ENCODE measurements around the gene SEMA4F.

Gene SEMA4F

DNA sequence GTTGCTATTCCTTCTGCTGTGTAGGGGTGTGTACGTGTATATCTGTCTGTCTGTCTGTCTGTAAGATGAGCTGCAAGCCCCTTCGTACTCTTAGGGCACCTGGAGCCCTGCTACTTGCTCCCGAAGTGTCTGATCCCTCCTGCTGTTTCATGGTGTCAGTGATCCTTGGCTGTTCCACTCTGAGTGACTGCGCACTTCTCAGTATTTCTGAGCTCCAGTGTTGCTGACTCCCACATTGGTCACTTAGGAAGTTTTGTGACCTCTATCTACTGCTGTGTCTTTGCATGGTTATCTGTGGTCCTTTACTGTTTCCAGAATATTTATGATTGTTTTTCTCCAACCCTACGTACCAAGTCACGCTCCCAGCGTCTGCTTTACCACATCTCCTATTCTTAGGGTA is 16.2 kb downstream of the SEMA4F start:
- DNase-seq, result no peak

DNA sequence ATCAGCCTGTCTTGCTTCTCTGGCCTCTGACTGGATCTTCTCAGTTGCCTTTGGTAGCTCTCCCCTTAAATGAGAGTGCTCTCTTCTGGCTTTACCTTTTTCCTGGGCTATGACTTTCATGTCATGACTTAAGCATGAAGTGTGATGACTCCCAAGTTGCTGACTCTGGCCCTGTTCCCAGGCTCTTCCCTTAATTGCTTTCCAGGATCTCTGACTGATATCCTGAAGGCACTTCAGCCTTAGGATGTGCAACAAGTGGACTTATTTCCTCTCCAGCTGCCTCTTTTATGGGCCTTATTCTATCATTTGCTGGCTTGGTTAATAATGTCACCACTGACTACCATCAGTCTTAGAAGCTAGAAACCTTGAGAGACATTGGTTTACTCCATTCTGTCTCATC is 17.4 kb downstream of the SEMA4F start:
- peak; percentile 37 for DNase-seq

DNA sequence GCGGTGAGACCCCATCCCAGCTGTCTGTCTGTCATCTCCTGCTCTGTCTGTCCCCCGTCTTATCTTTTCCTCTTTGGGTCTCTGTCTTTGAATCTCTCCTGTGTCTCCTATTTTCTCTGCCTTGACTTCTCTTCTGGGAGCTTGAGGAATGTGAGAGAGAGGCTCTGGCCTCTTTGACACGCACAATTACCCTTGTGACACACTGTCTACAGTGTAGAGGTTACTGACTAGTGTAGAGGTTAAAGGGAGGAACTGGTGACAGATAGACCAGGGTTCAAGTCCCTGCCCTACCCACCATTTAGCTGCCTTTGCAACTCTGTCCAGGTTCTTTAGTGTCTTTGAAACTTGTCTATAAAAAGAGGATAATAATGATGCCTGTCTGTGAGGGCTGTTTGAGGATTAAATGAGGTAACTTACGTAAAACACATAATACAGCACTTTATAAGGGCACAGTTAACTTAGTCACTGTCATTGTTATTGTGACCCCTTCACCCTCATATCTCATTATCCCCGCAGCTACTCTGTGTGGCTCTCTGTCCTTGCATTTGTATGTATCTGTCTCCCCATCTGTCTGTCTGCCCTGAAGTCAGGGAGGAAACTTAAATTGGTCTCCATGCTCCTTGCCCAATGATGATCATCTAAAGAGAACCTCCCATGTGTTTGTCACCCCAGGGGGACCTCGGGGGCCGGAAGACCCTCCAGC is 19.9 kb downstream of the SEMA4F start:
- DNase-seq, result no peak

DNA sequence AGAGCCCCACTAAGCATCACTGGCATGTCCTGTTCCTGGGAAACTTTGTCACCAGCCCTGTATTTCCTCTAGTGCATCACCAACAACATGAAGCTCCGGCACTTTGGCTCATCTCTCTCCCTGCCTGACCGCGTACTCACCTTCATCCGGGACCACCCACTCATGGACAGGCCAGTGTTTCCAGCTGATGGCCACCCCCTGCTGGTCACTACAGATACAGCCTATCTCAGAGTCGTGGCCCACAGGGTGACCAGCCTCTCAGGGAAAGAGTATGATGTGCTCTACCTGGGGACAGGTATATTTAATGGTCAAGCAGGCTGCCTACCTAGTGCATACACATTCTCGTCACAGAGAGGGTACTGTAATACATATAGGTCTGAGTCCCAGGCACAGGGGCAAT is 21.0 kb downstream of the SEMA4F start:
- no peak for DNase-seq

DNA sequence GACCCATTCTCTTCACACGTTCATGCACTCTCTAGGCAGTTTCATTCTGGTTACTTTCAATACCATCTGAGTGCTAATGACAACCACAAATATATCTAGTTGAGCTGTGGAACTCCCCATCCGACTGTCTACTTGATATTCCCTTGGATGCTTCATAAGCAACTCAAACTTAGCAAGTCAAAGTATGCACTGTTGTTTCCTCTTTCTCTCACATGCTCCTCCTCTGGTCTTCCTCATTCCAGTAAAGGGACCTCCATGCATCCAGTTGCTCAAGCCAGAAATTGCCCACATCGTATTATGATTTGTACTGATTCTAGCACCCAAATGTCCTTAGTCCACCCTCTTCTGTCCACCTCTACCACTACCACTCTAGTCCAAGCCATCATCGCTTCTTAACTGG is 22.3 kb downstream of the SEMA4F start:
- DNase-seq, result no peak

DNA sequence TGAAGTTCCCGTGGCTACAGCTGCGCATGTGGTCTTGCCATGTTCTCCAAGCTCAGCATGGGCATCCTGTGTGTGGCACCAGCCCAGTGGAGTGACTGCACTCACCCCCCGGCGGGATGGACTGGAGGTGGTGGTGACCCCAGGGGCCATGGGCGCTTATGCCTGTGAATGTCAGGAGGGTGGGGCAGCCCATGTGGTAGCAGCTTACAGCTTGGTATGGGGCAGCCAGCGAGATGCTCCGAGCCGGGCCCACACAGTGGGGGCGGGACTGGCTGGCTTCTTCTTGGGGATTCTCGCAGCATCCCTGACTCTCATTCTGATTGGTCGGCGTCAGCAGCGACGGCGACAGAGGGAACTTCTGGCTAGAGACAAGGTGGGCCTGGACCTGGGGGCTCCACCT is 25.6 kb downstream of the SEMA4F start:
- DNase-seq, result no peak

DNA sequence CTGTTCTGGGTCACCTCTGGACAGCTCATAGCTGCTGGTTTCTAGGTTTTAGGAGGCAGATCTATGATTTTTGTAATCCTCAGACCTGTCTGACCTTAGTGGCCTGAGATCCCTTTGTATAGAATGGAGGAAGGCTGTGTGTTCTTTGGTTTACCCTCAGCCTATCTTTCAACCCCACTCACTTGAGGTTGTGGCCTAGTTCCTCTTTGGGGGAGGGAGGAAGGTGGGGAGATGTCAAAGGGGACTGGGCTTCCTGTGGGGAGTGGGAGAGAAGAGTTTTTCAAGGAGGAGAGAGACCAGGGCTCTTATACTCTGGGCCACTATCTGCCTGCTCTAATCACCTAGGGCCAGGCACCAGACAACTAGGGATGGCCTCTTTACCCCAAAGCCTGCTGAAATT is 28.5 kb downstream of the SEMA4F start:
- no peak for DNase-seq

DNA sequence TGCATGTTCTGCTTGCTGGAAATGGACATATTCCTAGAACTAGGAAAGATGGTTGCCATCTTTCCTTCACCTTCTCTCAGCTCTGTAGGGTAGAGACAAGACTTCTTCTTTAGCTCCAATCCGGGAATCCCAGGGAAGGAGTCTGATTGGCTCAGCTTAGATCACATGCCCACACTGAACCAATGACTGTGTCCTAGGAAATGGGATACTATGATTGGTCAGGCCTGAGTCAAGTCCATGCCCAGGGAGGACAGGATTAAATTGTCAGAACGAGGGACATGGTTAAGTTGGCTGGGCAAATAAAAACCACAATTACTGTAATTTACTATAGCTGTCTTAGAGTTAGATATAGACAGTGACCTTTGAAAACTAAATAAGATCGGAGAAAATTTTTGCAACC is 31.4 kb downstream of the SEMA4F start:
- no peak for DNase-seq

DNA sequence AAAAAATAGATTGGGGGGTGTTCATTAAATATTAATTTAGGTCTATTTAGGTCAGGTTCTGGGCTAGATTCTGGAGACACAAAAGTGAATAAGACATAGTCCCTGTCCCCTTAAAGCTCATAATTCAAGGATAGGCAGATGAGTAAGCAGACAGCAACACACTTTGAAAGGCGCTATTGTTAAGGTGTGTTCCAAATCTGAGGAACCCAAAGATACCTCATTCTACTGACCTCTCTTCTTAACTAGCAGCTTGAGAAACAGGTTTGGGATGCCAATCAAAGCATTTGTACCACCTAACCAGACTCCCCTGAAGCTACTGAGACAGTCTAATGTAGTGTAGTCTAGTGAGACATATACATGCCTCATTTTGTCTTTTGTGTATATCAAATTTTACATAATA is 34.8 kb downstream of the SEMA4F start:
- DNase-seq, result no peak

DNA sequence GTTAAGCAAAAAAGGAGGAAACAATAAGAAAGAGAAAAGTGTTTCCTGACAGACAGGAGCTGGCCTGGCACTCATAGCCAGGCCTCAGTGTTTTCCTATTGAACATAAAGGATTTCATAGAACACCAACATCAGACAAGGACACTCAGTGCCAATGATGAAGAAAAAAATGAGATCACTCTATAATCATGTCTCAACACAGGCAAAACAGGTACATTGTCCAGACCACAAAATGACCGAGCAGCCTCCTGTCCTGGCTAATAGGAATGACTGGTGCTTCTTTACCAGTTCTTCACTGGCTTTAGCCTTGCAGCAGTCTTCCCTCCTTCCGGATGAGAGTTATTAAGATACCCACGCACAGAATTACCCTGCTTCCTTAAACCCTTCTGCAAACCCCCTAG is 35.6 kb downstream of the SEMA4F start:
- no peak for DNase-seq

DNA sequence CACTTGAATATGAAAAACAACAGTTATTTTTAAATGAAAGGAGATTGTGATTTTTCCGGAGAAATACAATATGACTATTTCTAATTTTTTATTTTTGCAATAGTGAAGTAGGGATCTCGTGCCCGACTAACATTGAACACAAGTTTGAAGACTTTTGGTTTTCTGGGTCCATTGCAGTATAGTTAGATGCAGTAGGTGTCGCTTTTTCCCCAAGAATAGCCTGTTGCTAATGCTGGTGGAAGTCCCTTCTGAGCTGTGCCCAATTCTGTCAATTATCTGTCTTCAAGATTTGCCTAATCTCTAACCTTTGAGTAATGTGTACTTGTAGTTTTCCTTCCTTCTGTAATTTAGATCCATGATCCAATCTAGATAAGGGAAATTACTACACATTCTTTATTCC is 36.5 kb downstream of the SEMA4F start:
- DNase-seq, result peak; percentile 46

DNA sequence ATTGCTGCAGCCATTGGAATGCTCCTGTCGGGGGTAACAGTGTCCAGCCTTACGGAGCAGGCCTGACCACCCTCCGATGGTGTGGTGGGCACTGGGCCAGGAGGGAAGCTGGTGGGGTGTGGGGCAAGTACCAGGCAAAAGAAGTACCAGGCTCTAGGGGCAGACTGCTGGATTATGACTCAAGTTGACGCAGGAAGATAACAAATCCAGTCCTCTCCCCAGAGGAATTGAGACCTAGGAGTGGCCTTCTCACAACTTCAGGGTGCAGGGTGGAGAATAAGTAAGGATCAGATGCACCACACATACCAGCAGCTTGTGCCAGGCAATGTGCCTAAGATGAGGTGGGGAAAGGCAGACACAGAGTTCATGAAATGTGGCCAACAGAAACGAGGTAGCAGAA is 37.9 kb downstream of the SEMA4F start:
- peak; percentile 30 for DNase-seq

DNA sequence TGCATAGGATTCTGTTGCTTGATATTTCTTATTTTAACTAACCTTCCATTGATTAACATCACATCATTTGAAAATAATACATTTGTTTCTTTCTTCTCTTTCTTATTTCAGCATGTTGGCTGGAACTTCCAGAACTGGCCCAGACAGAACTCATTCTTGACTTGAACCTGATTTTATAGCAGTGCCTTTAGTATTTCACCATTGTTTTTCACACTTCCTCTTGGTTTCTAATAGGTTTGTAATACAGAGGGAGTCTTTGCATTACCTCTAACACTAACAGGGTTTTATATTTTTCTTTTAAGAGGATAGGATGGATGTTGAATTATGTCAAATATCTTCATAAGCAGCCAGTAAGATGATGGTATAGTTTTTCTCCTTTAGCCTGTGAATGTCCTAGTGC is 39.2 kb downstream of the SEMA4F start:
- no peak for DNase-seq

DNA sequence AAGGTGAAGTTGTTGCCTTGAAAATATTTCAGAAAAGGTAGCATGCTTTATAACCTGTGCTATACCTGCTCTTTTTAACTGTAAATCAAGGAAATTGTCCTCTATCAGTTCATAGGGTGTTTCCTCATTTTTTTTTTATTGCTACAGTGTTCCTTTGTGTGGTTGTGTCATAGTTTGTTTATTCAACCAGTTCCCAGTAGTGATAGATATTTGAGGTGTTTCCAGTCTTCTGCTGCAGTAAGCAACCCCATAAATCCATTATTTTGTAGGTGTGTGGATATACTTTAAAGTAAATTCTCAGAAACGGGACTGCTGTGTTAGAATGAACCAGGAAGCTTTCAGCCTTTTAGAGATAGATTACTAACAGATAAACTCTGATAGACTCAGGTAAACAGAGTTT is 39.6 kb downstream of the SEMA4F start:
- no peak for DNase-seq

DNA sequence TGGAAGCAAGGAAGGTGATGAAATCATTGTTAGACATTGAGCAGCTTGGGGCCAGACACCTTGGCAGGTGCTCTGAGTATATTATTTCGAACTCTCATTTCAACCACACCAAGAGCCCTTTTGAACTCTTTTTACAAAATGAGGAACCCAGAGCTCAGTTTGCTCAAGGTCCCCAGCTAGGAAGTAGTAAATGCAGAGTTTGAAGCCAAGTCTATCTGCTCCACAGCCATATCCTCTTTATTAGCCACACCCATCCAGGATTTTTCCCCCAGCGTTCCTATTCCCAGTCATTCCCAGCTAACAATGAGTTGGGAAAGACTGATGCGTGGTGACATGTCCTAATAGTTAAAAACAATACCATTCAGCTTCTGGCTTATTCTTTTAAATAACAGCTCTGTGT is 40.2 kb downstream of the SEMA4F start:
- DNase-seq, result no peak

DNA sequence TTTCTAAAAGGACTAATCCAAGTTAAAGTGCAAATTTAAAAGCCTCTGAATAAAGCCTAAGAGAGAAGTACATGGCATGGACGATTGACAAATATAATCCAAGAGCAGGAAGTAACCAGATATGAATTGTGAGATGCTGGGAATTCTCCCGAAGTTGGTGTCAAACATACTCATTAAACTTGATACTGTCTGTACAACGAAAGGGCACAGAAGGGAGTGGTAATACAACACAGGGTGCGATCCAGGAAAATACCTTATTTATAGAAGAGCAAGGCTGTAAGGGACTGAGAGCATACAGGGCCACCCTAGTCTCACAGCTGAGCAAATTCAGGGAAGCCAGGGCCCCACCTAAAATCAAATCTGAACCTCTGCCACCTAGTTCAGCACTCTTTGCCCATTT is 41.6 kb downstream of the SEMA4F start:
- DNase-seq, result no peak

DNA sequence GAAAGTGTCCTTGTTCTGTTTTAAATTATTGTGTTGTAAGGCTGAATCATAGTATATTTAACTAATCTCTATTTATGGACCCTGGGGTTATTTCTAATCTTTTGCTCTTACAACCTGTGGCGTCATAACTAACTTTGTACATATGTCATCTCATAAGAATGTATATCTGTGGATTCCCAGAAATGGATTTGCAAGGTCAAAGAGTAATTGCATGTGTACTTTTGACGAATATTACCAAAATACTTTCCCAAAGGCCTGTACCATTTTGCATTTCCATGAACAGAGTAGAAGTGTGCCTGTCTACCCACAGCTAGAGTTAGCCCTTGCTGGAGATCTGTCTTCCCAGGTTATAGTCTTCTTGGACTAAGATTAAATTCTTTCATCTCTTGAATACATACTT is 42.8 kb downstream of the SEMA4F start:
- peak; percentile 58 for DNase-seq

DNA sequence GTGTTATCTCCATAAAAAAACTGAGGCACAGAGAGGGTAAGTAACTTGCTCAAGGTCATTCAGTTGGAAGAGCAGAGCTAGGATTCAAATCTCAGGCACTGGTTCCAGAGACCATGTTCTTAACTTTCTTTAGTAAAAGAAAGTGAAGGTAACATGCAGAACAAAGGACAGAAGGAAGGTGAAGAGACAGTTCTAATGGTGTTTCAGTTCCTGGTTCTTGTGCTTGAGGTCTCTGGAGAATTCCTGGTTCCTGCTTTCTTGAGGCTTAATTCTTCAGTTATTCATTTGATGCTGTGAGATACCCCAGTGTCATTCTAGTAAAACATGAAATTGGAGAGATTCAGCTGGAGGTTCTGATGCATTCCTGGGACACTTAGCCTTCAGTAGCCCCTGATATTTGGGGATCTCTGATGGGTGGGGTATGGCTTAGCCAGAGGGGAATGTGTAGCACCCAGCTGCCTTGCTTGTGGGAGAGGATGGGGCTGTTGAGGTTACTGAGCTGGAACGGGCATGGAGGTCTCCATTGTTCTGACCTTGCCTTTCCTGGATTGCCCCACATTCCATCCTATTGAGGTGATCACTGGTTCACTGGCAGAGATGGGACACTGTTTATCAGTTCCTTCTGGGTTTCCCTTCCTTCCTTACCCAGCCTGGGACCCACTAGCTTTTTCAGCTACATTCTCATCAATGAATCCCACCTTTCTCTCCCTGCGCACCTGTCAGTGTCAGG is 46.8 kb downstream of the SEMA4F start:
- DNase-seq, result no peak

DNA sequence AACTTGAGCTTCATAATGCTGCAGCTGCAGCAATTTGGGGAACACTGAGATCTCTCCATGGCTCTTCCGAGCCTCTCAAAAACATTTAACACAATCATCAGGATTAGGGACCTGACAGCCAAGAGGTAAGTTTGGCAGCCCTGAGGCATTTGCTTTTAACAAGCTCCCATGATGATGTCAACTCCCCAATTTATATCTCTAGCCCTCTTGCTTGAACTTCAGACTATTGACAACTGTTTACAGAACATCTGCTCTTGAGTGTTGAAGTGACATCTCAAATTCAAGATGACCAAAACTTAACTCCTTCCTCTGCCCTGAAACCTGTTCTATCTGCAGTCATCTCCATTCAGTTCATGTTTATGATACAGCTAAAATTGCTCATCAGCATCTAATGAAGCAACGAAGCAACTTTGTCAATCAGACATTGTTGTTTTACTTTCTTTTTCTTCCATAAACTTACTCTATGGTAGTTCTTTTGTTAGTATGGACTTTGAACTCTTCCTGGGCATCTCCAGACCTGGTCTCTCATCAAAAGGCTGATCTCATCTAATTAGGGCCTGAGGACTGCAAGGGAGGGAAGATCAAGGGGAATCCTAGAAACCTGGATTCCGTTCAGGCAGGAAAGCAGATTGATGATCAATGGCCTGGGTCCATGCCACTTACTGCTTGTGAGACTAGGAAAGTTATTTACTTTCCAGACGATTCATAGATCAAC is 48.1 kb downstream of the SEMA4F start:
- no peak for DNase-seq

DNA sequence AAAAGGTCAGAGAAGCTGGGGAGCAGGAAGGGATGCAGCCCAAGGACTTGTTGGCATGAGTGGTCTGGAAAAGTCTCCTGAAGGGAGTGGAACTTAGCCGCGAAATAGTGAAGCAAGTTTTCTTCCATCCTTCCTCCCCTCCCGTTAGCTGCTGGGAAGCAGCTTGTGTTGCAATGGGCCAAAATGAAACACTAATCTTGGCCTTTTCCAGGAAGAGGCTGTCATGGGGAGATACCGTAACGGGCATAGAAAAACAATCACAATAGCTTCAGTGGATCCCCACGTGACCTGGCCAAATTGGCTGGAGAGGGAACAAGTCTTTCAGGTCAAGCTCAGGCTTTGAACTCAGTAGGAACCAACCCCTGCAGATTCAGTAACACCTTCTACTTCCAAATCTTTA is 49.3 kb downstream of the SEMA4F start:
- DNase-seq, result no peak

DNA sequence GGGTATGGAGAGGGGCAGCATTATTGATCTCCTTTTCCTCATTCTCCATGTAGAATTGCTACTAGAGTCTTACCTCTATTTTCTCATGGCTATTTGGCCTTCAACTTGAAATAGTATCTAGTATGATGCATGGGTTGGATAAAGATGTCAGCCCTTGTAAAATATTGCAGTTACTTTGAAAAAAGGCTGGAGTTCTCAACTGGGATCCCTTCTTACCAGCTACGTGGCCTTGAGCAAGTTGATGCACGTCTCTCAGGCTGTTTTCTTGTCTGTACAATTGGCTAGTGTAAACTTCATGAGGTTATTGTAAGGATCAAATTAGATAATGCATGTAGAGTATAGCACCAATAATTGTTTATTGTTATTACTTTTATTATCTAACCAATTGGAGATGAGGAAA is 50.2 kb downstream of the SEMA4F start:
- DNase-seq, result no peak

DNA sequence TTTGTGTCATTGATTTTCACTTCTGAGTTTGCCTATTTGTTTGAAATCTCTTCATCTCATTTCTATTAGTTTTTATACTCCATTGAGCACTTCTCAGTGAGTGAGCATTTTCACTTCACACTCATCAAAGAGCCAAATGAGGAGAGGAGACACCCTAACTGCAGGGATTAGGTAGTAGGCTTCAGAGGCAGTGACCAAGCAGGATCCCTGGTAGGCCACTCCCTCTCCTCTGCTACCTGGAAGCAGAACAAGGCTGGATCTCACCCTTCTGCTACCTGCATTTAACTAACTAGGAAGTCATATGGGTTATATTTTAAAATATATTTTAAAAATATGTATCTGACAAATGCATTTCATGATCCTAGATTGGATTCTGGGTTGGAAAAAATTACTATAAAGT is 52.7 kb downstream of the SEMA4F start:
- DNase-seq, result no peak

DNA sequence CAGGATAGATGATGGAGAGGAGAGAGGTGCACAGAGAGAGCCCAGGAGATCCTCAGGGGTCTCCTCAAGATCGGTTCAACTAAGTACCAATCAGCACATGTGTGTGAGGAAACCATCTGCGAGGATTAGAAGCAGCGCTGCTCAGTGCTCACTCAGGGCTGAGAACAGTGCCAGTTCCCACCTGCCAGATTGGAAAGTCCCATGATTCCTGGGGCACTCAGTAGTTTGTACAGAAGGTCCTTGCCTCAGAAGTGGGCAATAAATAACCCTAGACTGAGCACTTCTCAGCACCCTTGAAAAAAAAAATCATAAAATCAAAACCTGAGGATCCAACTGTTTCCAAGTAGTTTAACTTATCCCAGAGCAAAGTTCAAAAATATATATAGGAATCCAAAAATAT is 53.8 kb downstream of the SEMA4F start:
- no peak for DNase-seq

DNA sequence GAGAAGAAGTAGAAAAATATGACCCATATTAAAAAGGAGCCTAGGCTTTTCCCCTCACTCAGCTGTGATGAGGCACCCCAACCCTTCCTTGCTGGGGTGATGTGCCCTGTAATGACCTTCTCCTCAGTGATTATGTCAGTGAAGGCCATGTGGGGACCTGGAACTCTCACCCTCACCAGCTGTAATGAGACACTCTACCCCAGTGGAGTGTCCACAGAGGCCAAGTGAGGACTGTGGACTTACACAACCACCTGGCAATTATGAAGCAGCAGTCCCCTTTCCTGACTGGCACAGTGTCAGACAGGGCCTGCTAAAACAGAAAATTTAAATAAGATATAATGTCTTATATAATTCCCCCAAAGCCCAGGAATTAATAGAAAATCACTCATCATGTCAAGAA is 54.2 kb downstream of the SEMA4F start:
- DNase-seq, result no peak
